Measurements from ENCODE around the gene CWC22.
"Not testable (repeated sequence)": the region's sequence is repeated elsewhere in the genome, so short reads cannot be mapped to it uniquely, and the experiment has no call there.

Gene CWC22

GRCh38 chr2:179949438-179949837, 57.7 kb downstream of the CWC22 start:
- no peak for DNase-seq

DNA sequence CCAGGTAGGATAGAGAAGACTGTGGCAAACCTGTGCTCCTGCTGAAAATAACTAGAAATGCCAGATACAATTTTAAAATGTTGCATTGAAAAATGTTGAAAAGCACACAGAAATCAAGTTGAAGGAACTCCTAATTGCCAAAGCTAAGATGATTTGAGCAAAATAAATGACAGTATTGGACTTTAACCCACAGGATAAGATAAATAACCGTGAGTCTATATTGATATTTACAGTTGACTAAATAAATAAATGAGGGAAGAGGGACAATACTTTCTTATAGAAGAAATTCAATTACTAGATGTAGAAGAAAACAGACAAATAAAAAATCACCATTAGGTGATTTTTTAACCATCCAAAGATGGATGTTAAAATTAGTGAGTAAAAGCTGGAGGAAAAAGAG, 59.0 kb downstream of the CWC22 start:
- no peak for DNase-seq

- no peak for DNase-seq
These were observed 60.1 kb downstream of the CWC22 start for GRCh38 chr2:179946810-179947615.

GRCh38 chr2:179946346-179946745, 60.8 kb downstream of the CWC22 start:
- no peak for DNase-seq

GRCh38 chr2:179939259-179939658, 67.8 kb downstream of the CWC22 start:
- no peak for DNase-seq

DNA sequence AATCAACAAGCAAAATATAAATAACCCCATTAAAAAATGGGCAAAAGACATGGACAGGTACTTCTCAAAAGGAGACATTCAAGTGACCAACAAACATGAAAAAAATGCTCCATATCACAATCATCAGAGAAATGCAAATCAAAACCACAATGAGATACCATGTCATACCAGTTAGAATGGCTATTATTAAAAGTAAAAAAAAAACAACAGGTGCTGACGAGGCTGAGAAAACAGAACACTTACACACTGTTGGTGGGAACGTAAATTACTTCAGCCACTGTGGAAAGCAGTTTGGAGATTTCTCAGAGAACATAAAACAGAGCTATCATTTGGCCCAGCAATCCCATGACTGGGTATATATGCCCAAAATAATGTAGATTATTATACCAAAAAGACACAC, 69.1 kb downstream of the CWC22 start:
- DNase-seq = no peak

- DNase-seq = no peak
These were observed 70.4 kb downstream of the CWC22 start for GRCh38 chr2:179936654-179937053.

- no peak for DNase-seq
These were observed 71.0 kb downstream of the CWC22 start for GRCh38 chr2:179936141-179936540.

DNA sequence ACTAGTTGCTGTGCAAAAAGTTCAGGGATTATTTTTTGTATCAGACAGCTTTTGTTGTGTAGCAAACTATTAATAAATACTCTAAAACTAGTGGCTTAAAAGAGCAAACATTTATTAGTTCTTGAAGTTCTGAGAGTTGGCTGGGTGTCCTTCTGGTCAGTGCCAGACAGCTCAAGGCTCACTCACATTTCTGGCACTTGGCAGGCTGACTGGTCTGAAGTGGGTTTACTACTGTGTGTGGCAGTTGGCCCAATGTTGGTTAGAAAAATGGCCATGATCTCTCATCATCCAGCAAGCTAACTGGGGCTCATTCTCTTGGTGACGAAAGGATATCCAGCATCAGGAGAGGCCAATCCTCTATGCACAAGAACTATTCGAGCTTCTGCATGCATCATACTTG, 74.3 kb downstream of the CWC22 start:
- no peak for DNase-seq

DNA sequence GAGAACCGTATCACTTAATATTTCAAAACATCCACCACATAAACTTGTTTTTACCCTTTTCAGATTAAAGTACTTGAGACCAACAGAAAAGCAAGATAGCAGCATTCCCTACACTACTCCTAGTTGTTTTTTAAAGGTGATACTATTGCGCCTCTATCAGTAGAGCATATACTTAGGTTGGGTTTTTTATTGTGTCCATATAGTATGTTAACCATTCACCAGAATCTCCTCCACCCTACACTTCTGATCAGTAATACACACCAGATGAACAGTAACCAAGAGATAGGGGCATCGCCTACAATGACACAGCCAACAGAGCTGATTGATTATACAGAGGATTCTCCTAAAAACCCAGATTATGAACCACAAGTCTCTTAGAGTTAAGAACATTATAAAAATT, 75.6 kb downstream of the CWC22 start:
- no peak for DNase-seq

DNA sequence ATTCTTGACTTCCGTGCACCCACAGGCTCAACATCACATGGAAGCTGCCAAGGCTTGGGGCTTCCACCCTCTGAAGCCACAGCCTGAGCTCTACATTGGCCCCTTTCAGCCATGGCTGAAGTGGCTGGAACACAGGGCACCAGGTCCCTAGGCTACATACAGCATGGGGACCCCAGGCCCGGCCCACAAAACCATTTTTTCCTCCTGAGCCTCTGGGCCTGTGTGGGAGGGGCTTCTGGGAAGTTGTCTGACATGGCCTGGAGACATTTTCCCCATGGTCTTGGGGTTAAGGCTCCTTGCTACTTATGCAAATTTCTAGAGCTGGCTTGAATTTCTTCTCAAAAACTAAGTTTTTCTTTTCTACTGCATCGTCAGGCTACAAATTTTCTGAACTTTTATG, 77.1 kb downstream of the CWC22 start:
- DNase-seq = not testable (repeated sequence)

- no peak for DNase-seq
These were observed 80.1 kb downstream of the CWC22 start for GRCh38 chr2:179927041-179927440.

GRCh38 chr2:179925713-179926112, 81.4 kb downstream of the CWC22 start:
- no peak for DNase-seq

- no peak for DNase-seq
These were observed 89.8 kb downstream of the CWC22 start for GRCh38 chr2:179917272-179917671.

DNA sequence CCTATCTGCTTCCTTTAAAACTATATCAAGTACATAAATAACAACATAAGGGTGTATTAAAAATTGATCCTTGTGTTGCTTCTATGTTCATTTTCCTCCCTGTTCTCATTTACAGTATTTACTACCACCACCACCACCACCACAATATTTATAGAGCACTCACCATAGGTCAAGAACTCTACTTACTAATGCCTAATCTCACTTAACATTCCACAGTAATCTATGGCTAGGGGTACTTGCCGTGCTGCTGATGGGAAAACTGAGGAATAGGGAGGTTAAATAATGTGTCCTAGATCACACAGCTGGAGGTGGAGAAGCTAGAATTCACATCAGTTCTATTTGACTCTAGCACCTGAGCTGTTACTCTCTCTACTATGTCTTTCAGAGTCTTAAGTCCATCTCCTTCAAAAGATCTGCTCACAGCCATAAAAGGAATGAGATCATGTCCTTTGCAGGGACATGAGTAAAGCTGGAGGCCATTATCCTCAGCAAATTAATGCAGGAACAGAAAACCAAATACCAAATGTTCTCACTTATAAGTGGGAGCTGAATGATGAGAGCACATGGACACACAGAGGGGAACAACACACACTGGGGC, 91.6 kb downstream of the CWC22 start:
- no peak for DNase-seq

DNA sequence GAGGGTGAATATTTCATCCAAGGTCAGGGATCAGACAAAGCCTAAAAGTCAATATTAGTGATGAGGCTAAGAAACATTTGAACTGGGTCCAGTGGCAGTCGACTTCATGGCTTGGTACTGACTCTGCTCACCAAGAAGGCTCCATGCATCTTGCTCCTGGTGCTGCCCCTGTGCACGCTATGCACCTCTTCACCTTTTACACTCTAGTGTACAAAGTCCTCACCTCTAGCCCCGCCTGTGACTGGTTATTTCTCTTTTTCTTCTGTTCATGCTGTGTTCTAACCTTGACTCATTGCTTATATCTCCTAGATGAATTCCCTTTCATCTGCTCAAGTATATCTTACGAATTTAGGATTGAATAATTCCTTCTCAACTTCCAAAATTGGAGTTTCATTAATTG, 93.3 kb downstream of the CWC22 start:
- DNase-seq = no peak

GRCh38 chr2:179911569-179911968, 95.5 kb downstream of the CWC22 start:
- no peak for DNase-seq

GRCh38 chr2:179910735-179911113, 96.4 kb downstream of the CWC22 start:
- DNase-seq = no peak

- DNase-seq = no peak
These were observed 97.0 kb downstream of the CWC22 start for GRCh38 chr2:179909845-179910734.

- DNase-seq = no peak
These were observed 106.4 kb downstream of the CWC22 start for GRCh38 chr2:179900655-179901054.

GRCh38 chr2:179899666-179900065, 107.4 kb downstream of the CWC22 start:
- DNase-seq = no peak

- DNase-seq = no peak
These were observed 108.2 kb downstream of the CWC22 start for GRCh38 chr2:179898873-179899272.

All from NCI-H187 (cell line).